ENCODE measurements around the gene CEP131. TPM values are rescaled to one million over a fixed set of nuclear protein-coding genes. Genes with fewer than 3 reads are reported as not detected.

The CEP131 gene
- polyA plus RNA-seq, 2 of the 4 experiments (the other 2 are of a cell fraction): 3.3 to 11.5 TPM

GRCh38 chr17:81221371-81221841, 1.4 kb downstream of the CEP131 start (continued):
- TF ChIP-seq ATOH8 (CRISPR knock-in tag; IDR thresholded peaks at IDR 0.05; ENCODE audit: low read depth): no peak
- no peak for TF ChIP-seq REST (IDR thresholded peaks at IDR 0.05)
- no peak for TF ChIP-seq E2F6 (IDR thresholded peaks at IDR 0.05; ENCODE audit: borderline replicate concordance, low read depth)

- no peaks in the 10 kb centered on the region for H3K9me3 ChIP-seq
- TF ChIP-seq RAD21 (conservative IDR thresholded peaks at IDR 0.05 in 1 of 2, IDR thresholded peaks at IDR 0.05 in 1 of 2): no peak
- TF ChIP-seq HOXA7 (CRISPR knock-in tag; IDR thresholded peaks at IDR 0.05): no peak
- no peak for TF ChIP-seq ZFP36 (IDR thresholded peaks at IDR 0.05; ENCODE audit: borderline replicate concordance, partially characterized antibody)
- no peak for TF ChIP-seq SMC3 (IDR thresholded peaks at IDR 0.05)
- TF ChIP-seq BHLHE40 (IDR thresholded peaks at IDR 0.05; ENCODE audit: low read depth, low read length): no peak
- no peak for TF ChIP-seq CBX2 (IDR thresholded peaks at IDR 0.05; ENCODE audit: borderline replicate concordance, low read depth)
- no peak for TF ChIP-seq ZNF302 (CRISPR knock-in tag; IDR thresholded peaks at IDR 0.05)
- no peak for TF ChIP-seq EP300 (IDR thresholded peaks at IDR 0.05)
- TF ChIP-seq CHD2 (IDR thresholded peaks at IDR 0.05; ENCODE audit: low read length, partially characterized antibody): no peak
- FAIRE-seq (no peak), ATAC-seq (no peak), DNase-seq (ENCODE audit: low read depth in 1 of 2, low spot score in 1 of 2) (no peak)
- WGBS (ENCODE audit: missing lambda C conversion rate): 92% methylated on average over 23 of the region's 24 CpGs
- H3K4me1 ChIP-seq: peaks cover 9% of the 10 kb centered on the region
- H3K4me3 ChIP-seq: no peak overlapping the region
- ChIA-PET POLR2A (no interaction called here), CTCF (interaction anchor here (0.7 to 4.4 kb wide), 9 partner anchors 9 to 726 kb away, joined by 3 to 19 read pairs (median 4); no protein-coding TSS in a partner anchor)
- no peak overlapping the region for H3K27ac ChIP-seq
- H3K4me2 ChIP-seq: no peak overlapping the region
Measured at GRCh38 chr17:81219476-81220180, 3.1 kb downstream of the CEP131 start.

- Histone ChIP-seq H3K4me3 (no peak overlapping the region), H3K4me2 (no peak overlapping the region), H3K9me3 (no peaks in the 10 kb centered on the region), H3K27ac (no peak overlapping the region), H3K4me1 (peaks cover 9% of the 10 kb centered on the region)
- 93% methylated on average over 11 of the region's 11 CpGs for WGBS (ENCODE audit: missing lambda C conversion rate)
- FAIRE-seq: no peak
- no peak for DNase-seq (ENCODE audit: low read depth in 1 of 2, low spot score in 1 of 2)
- no peak for TF ChIP-seq JUNB (IDR thresholded peaks at IDR 0.05)
- TF ChIP-seq CBX8 (IDR thresholded peaks at IDR 0.05): no peak
- TF ChIP-seq MYC (IDR thresholded peaks at IDR 0.05; ENCODE audit: borderline replicate concordance, low read length): no peak
- no peak for TF ChIP-seq CBX2 (IDR thresholded peaks at IDR 0.05; ENCODE audit: borderline replicate concordance, low read depth)
- no peak for TF ChIP-seq ZNF302 (CRISPR knock-in tag; IDR thresholded peaks at IDR 0.05)
- TF ChIP-seq NR3C1 (IDR thresholded peaks at IDR 0.05): no peak
- TF ChIP-seq MAFK (IDR thresholded peaks at IDR 0.05; ENCODE audit: partially characterized antibody): no peak
- TF ChIP-seq HEYL (CRISPR knock-in tag; IDR thresholded peaks at IDR 0.05): no peak
- no peak for TF ChIP-seq ELK1 (IDR thresholded peaks at IDR 0.05; ENCODE audit: low read depth, low read length)
- no peak for TF ChIP-seq RFX5 (IDR thresholded peaks at IDR 0.05)
- TF ChIP-seq RAD21 (conservative IDR thresholded peaks at IDR 0.05 in 1 of 2, IDR thresholded peaks at IDR 0.05 in 1 of 2): no peak
- ChIA-PET POLR2A (no interaction called here), CTCF (interaction anchor here (1.0 to 4.4 kb wide), 6 partner anchors 9 to 76 kb away, joined by 3 to 19 read pairs (median 8); no protein-coding TSS in a partner anchor)
- no peak for ATAC-seq
Measured at GRCh38 chr17:81218991-81219390, 3.8 kb downstream of the CEP131 start.

All from A549 (cell line).